ENCODE data around the gene TNNI3.

The TNNI3 gene

GRCh38 chr19:55160986-55161365, 3.4 kb upstream of the TNNI3 start:
- no peak overlapping the region for H3K27ac ChIP-seq
- no peak for TF ChIP-seq ZFX (IDR thresholded peaks at IDR 0.05; ENCODE audit: borderline replicate concordance)
- TF ChIP-seq, protein P1, sequence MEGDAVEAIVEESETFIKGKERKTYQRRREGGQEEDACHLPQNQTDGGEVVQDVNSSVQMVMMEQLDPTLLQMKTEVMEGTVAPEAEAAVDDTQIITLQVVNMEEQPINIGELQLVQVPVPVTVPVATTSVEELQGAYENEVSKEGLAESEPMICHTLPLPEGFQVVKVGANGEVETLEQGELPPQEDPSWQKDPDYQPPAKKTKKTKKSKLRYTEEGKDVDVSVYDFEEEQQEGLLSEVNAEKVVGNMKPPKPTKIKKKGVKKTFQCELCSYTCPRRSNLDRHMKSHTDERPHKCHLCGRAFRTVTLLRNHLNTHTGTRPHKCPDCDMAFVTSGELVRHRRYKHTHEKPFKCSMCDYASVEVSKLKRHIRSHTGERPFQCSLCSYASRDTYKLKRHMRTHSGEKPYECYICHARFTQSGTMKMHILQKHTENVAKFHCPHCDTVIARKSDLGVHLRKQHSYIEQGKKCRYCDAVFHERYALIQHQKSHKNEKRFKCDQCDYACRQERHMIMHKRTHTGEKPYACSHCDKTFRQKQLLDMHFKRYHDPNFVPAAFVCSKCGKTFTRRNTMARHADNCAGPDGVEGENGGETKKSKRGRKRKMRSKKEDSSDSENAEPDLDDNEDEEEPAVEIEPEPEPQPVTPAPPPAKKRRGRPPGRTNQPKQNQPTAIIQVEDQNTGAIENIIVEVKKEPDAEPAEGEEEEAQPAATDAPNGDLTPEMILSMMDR (IDR thresholded peaks at IDR 0.05), result no peak

GRCh38 chr19:55160128-55160985, 2.8 kb upstream of the TNNI3 start:
- peak overlapping the region; percentile 32; the same call in 1 of the 2 replicates for H3K27ac ChIP-seq
- TF ChIP-seq, protein P1 (IDR thresholded peaks at IDR 0.05), result peak; percentile 100
- TF ChIP-seq ZFX (IDR thresholded peaks at IDR 0.05; ENCODE audit: borderline replicate concordance), result no peak

DNA sequence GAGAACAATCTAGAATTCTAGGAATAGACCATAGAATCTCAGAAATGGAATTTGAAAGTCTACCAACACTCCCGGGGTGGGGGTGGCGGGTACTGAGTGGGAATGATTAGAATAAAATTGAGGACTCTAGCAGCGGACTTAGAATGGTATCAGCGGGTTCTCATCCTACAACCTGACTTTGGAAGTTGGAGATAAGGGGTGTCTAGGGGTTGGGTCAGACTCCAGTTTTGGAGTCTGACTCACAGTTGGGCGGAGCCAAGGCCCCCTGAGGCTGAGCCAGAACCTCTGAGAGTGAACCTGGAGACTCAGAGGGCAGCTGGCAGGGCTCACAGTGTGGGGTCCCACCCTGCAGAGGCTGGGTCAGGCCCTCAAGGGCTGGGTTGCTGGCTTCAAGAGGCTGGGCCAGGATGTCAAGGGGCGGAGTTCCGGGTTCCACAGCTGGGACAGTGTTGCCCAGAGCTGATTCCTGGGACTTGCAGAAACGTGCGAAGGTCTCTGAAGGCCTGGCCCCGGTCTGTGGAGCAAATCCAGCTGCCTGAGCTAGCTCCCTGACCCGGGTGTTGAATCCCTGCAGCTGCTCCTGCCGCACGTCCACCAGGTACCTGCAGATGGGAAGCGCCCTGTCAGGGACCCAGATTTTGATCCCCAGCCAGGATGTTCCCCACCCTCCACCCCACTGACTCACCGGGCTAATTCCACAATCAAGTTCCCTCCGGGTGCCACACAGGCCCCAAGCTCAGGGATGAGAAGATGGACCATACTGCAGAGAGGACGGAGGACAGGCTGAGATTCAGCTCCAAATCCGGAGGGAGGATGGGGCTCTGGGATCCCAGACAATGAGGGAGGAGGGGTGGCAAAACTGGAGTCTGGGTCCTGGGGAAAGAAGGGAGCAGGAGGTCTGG, 1.6 kb upstream of the TNNI3 start:
- no peak overlapping the region for H3K27ac ChIP-seq
- TF ChIP-seq ZFX (IDR thresholded peaks at IDR 0.05; ENCODE audit: borderline replicate concordance), result no peak
- TF ChIP-seq, protein P1 (IDR thresholded peaks at IDR 0.05), result no peak

DNA sequence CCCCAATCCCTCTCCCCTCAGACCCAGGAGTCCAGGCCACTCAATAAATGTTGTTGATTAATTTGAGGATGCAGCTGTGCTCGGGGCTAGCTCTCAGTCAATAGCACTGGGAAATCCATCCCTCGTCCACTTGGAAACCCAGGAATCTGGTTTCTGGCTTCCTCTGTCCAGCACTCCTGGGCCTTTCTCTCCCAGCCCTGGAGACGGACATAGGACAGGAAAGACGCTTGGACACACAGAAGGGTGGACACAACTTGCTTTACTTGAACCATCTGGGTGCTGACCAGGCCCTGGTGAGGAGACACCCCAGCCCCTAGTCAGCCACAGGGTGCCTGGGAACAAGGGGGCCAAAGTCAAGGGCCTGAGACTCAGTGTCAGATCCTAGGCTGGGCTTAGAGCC, 891 bp upstream of the TNNI3 start:
- H3K27ac ChIP-seq, result no peak overlapping the region
- TF ChIP-seq, protein P1 (IDR thresholded peaks at IDR 0.05), result no peak
- no peak for TF ChIP-seq ZFX (IDR thresholded peaks at IDR 0.05; ENCODE audit: borderline replicate concordance)

- H3K27ac ChIP-seq, result peak overlapping the region; percentile 67
- no peak for TF ChIP-seq ZFX (IDR thresholded peaks at IDR 0.05; ENCODE audit: borderline replicate concordance)
- TF ChIP-seq, protein P1 (IDR thresholded peaks at IDR 0.05), result no peak
Measured at GRCh38 chr19:55156202-55157063, 1.1 kb downstream of the TNNI3 start.

GRCh38 chr19:55155784-55156183, 1.7 kb downstream of the TNNI3 start:
- H3K27ac ChIP-seq, result peak overlapping the region; percentile 67

GRCh38 chr19:55153652-55154264, 3.8 kb downstream of the TNNI3 start:
- TF ChIP-seq, protein P1 (IDR thresholded peaks at IDR 0.05), result no peak
- H3K27ac ChIP-seq, result no peak overlapping the region
